Stimulated activated CD8-positive, alpha-beta memory T cell treated with anti-CD3 and anti-CD28 coated beads, Interleukin-15, amount 100 ng/mL, for 1 hour (primary cell): Measurements from ENCODE around the gene IL1RN.

Experiments
- DNase-seq: peaks from one replicate; pipeline ENCODE4 v3.0.0-alpha.2; 2020; ENCODE audit warnings: low read depth

Gene IL1RN

GRCh38 chr2:113175042-113175628 lies 47.7 kb downstream of the IL1RN start:
- DNase-seq = no peak

- DNase-seq = no peak
Observed at GRCh38 chr2:113175736-113176695, 48.6 kb downstream of the IL1RN start.

- DNase-seq = no peak
Observed at GRCh38 chr2:113176696-113177355, 49.4 kb downstream of the IL1RN start.

- DNase-seq = no peak
Observed at GRCh38 chr2:113178069-113178746, 50.8 kb downstream of the IL1RN start.

GRCh38 chr2:113178891-113179290 lies 51.5 kb downstream of the IL1RN start:
- no peak for DNase-seq

GRCh38 chr2:113179446-113180045 lies 52.1 kb downstream of the IL1RN start:
- DNase-seq = no peak

GRCh38 chr2:113180131-113180946 lies 52.9 kb downstream of the IL1RN start:
- no peak for DNase-seq

GRCh38 chr2:113181258-113182051 lies 54.1 kb downstream of the IL1RN start:
- DNase-seq = no peak

GRCh38 chr2:113182471-113183260 lies 55.3 kb downstream of the IL1RN start:
- DNase-seq = no peak

- DNase-seq = no peak
Observed at GRCh38 chr2:113183264-113183663, 55.9 kb downstream of the IL1RN start.
